ENCODE data around the gene NPTX1.

GRCh38 chr17:80421381-80422090 lies 54.9 kb downstream of the NPTX1 start:
- no peak for TF ChIP-seq NFE2 (CRISPR knock-in tag; IDR thresholded peaks at IDR 0.05)
- TF ChIP-seq POLR2A (IDR thresholded peaks at IDR 0.05; ENCODE audit: insufficient read depth in 1 of 2, low read depth in 2 of 2, low read length in 2 of 2), result 0 out of 4 replicates have a peak, but pooled peaks of 1 of the 2 experiments have one; percentile 37
